Tibial nerve (tissue), 4 donors: ENCODE results near the gene ARCN1. TPM values are rescaled to one million over a fixed set of nuclear protein-coding genes. Genes with fewer than 3 reads are reported as not detected.
A peak's percentile ranks its signal among the peaks of the same experiment; 100 is the strongest.

ENCODE experiments used
- DNase-seq, 2 donors: peaks; one replicate each; pipeline ENCODE4 v3.0.0-alpha.2; 2019; ENCODE audit warnings: low spot score in 2 of 2
- H3K27ac ChIP-seq, 4 donors: fragments of 200-600 bp; sonication (generic) in 3 of 4; one replicate each; pipeline ENCODE4 v1.5.1; 2017 to 2019; ENCODE audit warnings: mild to moderate bottlenecking in 1 of 4
- H3K27me3 ChIP-seq, 2 donors: fragments of 200-600 bp; sonication (generic) in 1 of 2; one replicate each; pipeline versions ENCODE4 v1.5.1 to v1.6.0; 2017 to 2019
- H3K36me3 ChIP-seq, 3 donors: fragments of 200-600 bp; sonication (generic); one replicate each; pipeline ENCODE4 v1.5.1; 2018 to 2019
- H3K4me1 ChIP-seq, 4 donors: fragments of 200-600 bp; sonication (generic) in 3 of 4; one replicate each; pipeline ENCODE4 v1.5.1; 2017 to 2019
- H3K4me3 ChIP-seq, 4 donors: fragments of 200-600 bp; sonication (generic) in 3 of 4; one replicate each; pipeline ENCODE4 v1.5.1; 2017 to 2019; ENCODE audit warnings: mild to moderate bottlenecking in 1 of 4, moderate library complexity in 1 of 4
- H3K9me3 ChIP-seq, 4 donors: fragments of 200-600 bp; sonication (generic) in 3 of 4; one replicate each; pipeline ENCODE4 v1.5.1; 2017 to 2019
- EP300 ChIP-seq, 2 donors: sonication (generic); formaldehyde crosslinking; IDR thresholded peaks; one replicate each; pipeline ENCODE4 v1.6.1; 2017; ENCODE audit warnings: antibody characterized with exemption in 2 of 2, mild to moderate bottlenecking in 1 of 2
- POLR2A ChIP-seq, 2 donors: fragments of 450-650 bp; IDR thresholded peaks; one replicate each; pipeline ENCODE4 v1.6.1; 2017; ENCODE audit warnings: antibody characterized with exemption in 2 of 2, mild to moderate bottlenecking in 2 of 2, moderate library complexity in 2 of 2
- WGBS, 2 donors: methylation state at CpG; one replicate each; pipeline ENCODE4 v1.1.5; 2018; 5-methylcytosine and 5-hydroxymethylcytosine counted together
- total RNA-seq, 4 donors: library from RNA; depleted of rRNA; stranded (reverse); fragments of >200 nt; gene quantifications; one replicate each; pipeline ENCODE4 v1.1.0, GENCODE V29; 2016
- TF ChIP-seq, protein P1 (sequence below), 5 experiments: fragments of 200-600 bp in 3 of 5; fragments of 450-650 bp in 2 of 5; sonication (generic) in 3 of 5; IDR thresholded peaks; one replicate each; pipeline ENCODE4 v1.5.1; 2016 to 2019; ENCODE audit warnings: antibody characterized with exemption in 5 of 5, mild to moderate bottlenecking in 3 of 5, moderate library complexity in 2 of 5

ARCN1 gene
- total RNA-seq, 4 donors from 2014 or later = 74.3 to 94.8 (median 88.5) TPM

DNA sequence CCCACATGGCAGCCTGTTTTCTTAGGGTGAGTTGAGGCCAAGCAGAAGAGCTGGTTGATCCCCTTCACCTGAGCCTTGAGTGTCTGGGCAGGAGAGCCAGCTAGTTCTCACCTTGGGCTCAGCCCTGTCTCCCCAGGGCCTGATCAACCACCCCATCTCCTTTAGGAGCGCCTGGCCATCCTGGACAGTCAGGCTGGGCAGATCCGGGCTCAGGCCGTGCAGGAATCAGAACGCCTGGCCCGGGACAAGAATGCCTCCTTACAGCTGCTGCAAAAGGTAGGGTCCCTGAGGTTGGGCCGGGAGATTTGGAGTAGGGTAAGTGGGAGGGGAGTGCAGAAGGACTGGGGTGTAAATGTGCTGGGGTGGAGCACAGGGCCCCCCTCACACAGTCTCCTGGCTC is 66.5 kb downstream of the ARCN1 start:
- Histone ChIP-seq H3K27me3 (no peaks in the 10 kb centered on the region), H3K9me3 (no peaks in the 10 kb centered on the region), H3K36me3 (peaks cover 0 to 91% (median 7%) of the 10 kb centered on the region in 3 donors), H3K4me1 (peaks cover 4 to 61% (median 28%) of the 10 kb centered on the region in 4 donors), H3K27ac (peak overlapping the region in 2 of 4 donors; percentile 48 to 67), H3K4me3 (no peak overlapping the region)
- WGBS, 2 donors = 93 to 95% methylated on average over 5 to 6 of the region's 6 CpGs
- TF ChIP-seq, protein P1, sequence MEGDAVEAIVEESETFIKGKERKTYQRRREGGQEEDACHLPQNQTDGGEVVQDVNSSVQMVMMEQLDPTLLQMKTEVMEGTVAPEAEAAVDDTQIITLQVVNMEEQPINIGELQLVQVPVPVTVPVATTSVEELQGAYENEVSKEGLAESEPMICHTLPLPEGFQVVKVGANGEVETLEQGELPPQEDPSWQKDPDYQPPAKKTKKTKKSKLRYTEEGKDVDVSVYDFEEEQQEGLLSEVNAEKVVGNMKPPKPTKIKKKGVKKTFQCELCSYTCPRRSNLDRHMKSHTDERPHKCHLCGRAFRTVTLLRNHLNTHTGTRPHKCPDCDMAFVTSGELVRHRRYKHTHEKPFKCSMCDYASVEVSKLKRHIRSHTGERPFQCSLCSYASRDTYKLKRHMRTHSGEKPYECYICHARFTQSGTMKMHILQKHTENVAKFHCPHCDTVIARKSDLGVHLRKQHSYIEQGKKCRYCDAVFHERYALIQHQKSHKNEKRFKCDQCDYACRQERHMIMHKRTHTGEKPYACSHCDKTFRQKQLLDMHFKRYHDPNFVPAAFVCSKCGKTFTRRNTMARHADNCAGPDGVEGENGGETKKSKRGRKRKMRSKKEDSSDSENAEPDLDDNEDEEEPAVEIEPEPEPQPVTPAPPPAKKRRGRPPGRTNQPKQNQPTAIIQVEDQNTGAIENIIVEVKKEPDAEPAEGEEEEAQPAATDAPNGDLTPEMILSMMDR (IDR thresholded peaks at IDR 0.05) = no peak
- TF ChIP-seq POLR2A (IDR thresholded peaks at IDR 0.05) (no peak), EP300 (IDR thresholded peaks at IDR 0.05) (no peak)
- no peak for DNase-seq

DNA sequence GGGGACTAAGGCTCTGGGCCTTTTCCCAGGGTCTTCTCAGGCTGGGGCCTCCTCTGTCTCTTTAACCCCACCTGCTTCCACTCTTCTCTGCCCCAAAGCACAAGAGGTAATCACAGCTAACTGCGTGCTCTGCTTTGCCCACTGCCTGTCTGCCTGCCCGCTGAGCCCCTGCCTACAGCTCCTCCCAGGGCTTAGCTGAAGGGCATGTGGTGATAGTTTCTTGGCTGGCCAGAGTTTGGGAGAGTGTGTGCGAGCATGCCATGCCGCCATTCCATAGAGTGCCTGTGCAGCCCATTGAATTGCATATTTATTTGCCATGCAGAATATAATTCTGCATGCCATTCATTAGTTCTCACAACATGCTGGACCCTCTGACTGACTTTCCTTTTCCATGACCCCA is 67.7 kb downstream of the ARCN1 start:
- Histone ChIP-seq H3K27ac (peak overlapping the region in 1 of 4 donors; percentile 24), H3K4me1 (peaks cover 0 to 53% (median 17%) of the 10 kb centered on the region in 4 donors), H3K27me3 (no peaks in the 10 kb centered on the region), H3K36me3 (peaks cover 4 to 98% (median 7%) of the 10 kb centered on the region in 3 donors), H3K4me3 (no peak overlapping the region), H3K9me3 (no peaks in the 10 kb centered on the region)
- 88 to 93% methylated on average over 4 of the region's 4 CpGs for WGBS, 2 donors
- no peak for DNase-seq
- TF ChIP-seq POLR2A (IDR thresholded peaks at IDR 0.05) (no peak), EP300 (IDR thresholded peaks at IDR 0.05) (no peak)
- TF ChIP-seq, protein P1 (IDR thresholded peaks at IDR 0.05) = no peak

DNA sequence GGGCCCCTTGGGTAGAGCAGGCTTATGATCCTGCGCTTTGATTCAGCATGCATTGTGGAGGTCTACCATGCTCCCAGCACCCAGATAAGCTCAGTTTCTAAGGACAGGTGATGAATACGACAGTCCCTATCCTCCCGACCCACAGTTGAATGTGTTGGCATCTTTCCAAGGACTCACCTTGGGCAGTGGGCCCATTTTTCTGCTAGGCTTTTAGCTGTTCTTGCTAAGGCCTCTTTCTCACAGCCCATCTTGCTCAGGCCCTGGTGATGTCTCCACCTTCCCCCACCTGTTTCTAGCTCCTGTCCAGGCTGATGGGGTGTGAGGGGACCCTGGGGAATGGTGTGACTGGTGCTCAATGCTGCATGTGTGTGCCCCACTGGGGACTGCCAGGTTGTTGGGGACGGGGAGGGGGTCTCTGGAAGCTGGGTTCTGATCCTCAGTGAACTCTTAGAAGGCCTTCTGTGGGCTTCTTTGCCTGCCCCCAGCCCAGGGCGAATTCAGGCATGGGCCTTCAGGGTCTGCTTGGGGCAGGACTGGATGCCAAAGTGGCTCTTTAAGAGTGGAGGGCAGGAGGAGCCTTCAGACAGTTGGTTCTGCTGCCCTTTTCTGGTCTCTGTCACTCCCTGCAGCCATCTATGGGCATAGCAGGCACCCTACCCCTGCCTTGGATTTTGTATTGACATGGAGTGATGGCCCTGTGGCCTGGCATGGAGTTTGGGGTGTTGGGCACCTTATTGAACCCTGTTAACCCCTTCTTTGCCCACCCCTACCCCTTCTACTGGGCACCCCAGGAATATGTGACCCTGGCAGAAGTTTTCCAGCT is 68.3 kb downstream of the ARCN1 start:
- H3K36me3 ChIP-seq = peaks cover 4 to 99% (median 7%) of the 10 kb centered on the region in 3 donors
- no peaks in the 10 kb centered on the region for H3K27me3 ChIP-seq
- H3K27ac ChIP-seq = peak overlapping the region in 2 of 4 donors; percentile 14 to 49
- H3K9me3 ChIP-seq = no peaks in the 10 kb centered on the region
- H3K4me1 ChIP-seq = peaks cover 0 to 53% (median 11%) of the 10 kb centered on the region in 4 donors
- DNase-seq = no peak
- H3K4me3 ChIP-seq = no peak overlapping the region
- 54 to 70% methylated on average over 4 to 5 of the region's 5 CpGs for WGBS, 2 donors
- TF ChIP-seq EP300 (IDR thresholded peaks at IDR 0.05) = no peak
- TF ChIP-seq, protein P1 (IDR thresholded peaks at IDR 0.05) = peak in 1 of 5 experiments; percentile 23

DNA sequence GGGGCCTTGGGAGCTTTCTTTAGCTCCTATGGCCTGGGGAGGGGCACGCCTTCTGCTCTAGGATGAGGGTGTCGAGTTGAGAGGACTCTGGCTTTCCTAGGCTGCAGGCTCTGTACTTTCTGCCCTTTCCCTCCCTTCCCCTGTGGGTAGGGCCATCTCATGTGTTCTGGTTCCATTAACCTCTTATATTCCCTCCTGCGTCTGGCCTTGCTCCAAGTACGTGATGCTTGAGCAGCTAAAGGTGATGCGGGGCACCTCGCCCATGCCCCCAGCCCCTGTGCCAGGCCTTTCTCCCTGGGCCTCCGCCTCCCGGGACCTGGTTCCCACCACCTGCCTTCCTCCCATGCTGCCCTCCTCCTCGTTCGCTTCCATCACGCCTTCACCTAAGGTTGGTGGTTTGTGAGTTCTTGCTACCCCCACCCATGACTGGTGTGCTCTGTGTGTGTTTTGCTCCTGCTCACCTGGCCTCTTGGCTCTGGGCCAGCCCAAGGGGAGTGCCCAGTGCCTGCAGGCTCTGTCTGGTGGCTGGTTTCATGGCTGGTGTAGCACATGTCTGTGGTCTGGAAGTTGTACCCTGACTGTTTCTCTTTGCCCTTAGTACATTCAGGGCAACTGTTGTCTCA is 69.3 kb downstream of the ARCN1 start:
- no peaks in the 10 kb centered on the region for H3K27me3 ChIP-seq
- peaks cover 4 to 98% (median 7%) of the 10 kb centered on the region in 3 donors for H3K36me3 ChIP-seq
- TF ChIP-seq EP300 (IDR thresholded peaks at IDR 0.05) = no peak
- TF ChIP-seq, protein P1 (IDR thresholded peaks at IDR 0.05) = no peak
- TF ChIP-seq POLR2A (IDR thresholded peaks at IDR 0.05) = no peak
- no peak for DNase-seq
- 74 to 75% methylated on average over 11 of the region's 11 CpGs for whole genome bisulfite sequencing, 2 donors
- peaks cover 0 to 46% (median 7%) of the 10 kb centered on the region in 4 donors for H3K4me1 ChIP-seq
- no peaks in the 10 kb centered on the region for H3K9me3 ChIP-seq
- H3K27ac ChIP-seq = peak overlapping the region in 2 of 4 donors; percentile 14 to 49
- H3K4me3 ChIP-seq = no peak overlapping the region
